HG03066 (cell line): ENCODE measurements around the gene SLC7A6.

Experiments used
- ATAC-seq: cut with Tn5 transposase; IDR thresholded peaks from one replicate; pipeline ENCODE4 v1.9.1; 2021; ENCODE audit warnings: low read depth; ENCODE audit not compliant: unreplicated experiment

Gene SLC7A6

DNA sequence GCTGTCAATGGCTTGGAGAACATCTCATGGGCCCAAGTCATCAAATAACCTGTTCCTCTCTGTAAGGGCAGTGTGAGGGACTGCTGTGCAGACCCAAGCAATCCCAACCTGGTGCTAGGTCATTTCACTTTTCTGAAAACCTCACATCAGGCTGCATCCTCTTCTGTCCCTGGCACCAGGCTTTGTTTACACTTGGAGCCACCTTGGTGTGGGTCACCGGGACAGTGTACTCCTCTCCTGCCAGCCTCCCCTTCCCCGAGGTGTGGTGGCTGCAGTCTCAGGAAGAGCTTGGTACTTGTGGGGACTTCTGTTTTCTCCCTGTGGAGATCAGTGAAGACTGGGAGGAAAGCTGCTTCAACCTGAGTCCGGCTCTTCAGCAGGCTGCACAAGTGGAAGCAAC, 34.0 kb downstream of the SLC7A6 start:
- no peak for ATAC-seq

DNA sequence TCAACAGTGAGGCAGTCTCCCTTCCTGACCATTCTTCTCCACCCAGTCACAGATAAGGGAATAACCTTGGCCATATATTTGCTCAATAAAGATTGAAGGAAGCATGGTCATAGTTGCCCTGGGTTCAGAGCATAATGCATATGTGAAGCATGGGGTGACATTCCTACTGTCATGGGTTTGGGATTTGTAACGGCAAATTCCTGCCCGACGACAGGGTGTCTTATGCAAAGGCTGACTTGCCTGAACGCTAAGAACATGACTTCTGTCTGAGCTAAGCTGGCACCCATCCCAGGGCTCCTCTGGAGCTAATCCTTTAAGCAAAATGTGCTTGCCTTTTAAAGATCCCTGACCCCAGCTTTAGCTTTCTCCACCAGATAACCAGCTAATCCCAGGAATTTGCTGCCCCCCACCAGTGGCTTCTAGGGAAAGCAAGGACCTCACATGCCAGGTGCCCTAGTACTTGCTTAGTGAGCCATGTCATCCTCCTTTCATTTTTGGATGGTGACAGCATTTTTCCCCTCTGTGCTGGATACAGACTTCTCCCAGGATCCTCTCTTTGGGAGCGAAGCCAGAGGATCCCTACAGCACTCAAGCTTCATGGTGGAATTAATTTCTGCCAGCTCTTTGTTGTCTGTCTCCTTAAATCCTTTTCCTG, 34.7 kb downstream of the SLC7A6 start:
- no peak for ATAC-seq

DNA sequence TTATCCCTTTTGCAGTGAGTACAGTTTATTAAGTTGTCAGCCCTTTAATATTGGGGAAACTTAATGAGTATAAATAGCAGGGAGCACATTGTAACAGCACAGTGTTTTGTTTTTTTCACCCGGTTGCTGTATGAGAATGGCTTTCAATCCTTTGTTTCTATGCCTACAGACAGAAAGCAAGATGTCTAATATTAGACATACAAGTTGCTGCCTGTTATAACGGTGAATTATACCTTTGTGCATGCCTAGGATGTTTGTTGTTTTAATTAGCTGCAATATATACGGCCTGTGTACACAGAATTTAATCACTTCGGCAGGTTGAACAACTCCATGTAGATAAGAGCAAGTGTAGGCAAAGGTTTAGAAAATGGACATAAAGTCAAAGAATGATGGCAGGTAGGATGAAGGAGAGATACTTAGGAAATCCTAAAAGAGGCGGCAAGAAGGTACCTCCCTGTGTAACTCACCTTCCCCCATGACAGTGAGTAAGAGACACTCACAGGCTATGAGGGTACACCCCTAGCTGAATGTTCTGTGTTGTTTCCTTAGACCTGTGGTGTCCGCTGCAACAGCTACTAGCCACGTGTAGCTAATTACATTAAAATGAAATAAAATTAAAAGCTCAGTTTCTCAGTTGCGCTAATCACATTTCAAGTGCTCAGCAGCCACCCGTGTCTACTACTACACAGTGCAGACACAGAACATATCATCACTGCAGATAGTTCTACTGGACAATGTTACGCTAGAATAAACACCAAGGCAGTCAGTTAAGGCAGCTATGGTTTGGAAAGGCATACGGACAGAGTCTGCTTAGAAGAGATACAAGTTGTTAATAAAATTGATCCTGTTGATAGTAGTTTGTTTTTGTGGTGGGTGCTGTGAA, 35.5 kb downstream of the SLC7A6 start:
- no peak for ATAC-seq

DNA sequence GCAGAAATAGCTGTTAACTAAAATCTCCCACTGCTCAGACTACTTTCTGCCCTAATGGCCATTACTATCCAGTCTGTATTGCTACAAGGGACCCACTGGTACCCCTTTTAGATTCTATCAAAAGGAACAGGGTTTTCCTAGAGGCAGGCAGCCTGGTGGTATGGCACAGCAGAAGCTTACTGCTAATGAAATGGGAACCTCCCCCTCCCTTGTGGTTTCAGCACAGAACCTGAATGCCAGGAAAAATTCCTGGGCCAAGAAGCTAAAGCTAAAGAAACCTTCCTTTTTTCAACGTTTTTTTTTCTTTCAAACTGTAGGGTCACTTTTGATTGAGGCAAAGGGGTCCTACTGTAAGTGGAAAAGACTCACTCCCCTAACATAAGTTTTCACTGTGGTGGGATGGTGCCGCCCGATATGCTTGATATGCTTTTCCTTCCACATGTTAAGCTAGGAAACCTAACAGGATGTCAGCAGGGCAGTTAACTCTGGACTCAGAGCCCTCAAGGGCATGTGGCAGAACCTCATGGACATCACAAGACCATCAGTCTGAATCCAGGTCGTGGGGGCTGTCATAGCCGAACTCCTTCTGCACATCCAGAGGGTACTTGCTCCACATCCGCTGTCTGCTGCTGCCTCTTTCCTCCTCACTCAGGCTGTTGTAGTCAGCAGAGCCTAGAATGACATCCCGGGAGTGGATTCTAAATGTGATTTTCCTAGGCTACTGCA, 36.6 kb downstream of the SLC7A6 start:
- no peak for ATAC-seq

DNA sequence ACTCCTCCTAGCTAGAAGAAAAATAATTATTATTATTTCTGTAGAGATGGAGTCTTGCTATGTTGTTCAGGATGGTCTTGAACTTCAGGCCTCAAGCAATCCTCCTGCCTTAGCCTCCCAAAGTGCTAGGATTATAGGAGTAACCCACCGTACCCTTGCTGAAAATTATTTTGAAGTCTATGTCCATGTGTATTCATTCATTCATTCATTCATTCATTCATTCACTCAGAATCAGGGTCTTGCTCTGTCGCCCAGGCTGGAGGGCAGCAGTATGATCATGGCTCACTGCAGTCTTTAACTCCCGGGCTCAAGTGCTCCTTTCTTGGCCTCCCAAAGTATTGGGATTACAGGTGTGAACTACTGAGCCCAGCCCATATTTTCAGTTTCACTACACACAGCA, 42.3 kb downstream of the SLC7A6 start:
- no peak for ATAC-seq

DNA sequence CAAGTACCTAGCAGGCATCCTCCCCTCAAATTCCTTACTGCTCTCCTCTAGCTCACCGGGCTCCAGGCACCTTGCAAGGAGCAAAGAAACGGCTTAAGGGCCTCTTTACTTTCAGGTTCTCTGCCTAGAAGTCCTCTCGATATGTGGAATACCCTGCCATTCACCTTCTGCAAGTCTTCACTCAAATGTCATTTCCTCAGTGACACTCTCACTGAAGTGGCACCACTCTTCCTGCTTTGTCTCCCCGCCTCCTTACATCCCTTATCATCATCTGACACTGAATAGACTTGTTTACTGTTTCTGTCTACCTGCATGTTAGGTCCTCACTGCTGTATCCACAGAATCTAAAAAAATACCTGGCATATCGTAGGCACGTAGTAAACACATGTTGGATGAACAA, 45.5 kb downstream of the SLC7A6 start:
- ATAC-seq = no peak

DNA sequence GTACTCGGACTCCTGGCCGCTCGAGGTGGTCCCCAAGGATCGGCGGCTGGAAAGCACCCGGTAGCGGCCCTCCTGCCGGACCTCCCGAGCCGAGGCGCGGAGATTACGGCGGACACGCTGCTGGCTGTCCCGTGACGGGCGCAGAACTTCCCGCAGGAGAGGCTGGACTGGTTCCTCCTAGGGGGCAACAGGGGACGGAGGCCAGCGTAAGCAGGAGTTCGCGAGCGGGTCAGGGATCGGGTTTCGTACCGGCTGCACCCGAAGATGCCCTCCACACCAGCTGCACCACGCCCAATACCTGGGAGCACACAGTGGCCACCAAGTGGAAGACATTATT, 46.1 kb downstream of the SLC7A6 start:
- ATAC-seq = peak; percentile 32

DNA sequence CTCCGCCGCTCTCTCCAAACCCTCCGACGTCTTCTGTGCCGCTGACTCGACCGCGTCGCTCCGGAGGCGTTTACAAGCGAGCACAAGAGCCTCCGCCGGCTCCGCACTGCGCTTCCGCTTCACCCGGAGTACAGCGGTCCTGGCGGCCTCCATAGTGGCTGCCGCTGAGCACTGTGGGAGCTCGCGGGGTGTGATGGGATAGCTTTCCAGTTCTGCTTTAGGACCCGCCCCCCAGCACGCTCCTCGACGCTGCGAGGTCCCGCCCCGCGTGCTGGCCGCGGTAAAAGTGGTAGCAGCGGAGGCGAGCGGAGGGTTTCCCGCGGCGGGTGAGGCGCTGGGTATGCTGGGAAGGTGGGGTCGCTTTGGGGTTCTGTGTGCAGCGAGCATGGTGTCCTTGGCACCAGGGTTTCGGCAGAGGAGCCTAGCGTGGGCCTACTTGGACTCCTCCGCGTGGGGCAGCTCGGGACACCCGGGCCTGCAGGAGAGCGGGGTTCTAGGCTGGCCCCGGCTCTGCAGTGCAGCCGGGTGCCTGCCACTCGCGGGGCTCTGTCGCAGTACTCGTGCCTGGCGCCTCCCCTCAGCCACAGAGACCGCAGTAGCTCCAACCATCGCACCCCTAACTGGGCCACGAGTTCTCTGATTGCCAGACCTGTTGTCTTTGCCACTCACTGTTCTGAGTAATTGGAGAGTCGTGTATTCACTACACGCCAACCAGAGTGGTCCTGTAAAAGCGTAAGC, 46.6 kb downstream of the SLC7A6 start, which contains the start of the genes PRMT7 and SLC7A6OS:
Gene PRMT7 (plus strand): TSS at position 246 of the 738 bp plus-strand sequence. CDS start 4,961 bp downstream, outside the sequence.
Gene SLC7A6OS (minus strand): TSS at position 173 of the 738 bp plus-strand sequence. CDS start 20 bp downstream, at position 153.
- peak; percentile 97 for ATAC-seq

DNA sequence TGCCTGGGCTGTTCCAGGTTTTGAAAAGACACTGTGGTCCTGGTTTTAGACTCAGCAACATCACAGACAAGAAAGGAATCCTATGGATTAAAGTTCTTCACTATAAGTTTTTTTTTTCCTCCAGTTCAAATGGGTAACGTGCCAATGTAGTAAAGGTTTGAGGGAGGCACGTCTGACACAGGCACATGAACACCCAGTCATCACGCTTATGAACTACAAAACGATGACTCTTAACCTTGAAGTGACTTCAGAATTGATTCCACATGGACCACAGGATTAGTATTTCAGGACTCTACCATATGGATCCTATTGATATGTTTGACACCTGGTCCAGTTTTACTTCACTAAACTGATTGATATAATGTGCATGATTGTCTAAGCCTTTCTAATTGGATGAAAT, 48.8 kb downstream of the SLC7A6 start:
- ATAC-seq = no peak

DNA sequence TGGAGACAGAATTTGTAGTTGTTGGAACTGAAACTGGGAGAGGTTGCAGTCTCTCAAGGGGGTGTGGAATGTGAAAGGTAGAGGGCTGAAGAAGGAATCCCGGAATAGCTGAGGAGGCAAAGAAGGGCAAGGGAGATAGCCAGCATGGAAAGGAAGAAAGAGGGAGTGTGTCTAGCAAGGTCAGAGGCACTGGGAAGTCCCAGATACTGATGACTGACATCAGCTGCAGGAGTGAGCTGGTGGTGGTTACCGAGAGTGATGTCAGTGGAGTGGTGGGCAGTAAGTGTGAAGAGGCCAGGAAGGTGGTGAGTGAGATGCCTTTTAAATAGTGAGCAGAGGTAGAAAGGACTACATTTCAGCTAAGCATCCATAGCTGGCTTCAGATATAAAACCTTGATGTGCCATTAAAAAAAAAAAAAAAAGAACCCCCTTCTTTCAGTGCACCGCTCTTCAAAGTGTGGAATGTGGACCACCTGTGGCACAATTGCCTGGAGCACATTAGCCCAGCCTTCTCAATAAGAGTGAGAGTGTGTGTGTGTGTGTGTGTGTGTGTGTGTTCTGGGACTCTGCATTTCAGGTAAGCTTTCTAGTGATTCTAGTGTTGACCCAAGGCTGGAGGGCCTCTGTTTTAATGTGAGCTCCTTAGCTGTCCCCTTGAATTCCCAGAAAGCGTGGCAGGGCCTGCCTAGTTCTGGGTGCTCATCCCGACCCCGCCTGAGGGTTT, 55.0 kb downstream of the SLC7A6 start:
- ATAC-seq = no peak

DNA sequence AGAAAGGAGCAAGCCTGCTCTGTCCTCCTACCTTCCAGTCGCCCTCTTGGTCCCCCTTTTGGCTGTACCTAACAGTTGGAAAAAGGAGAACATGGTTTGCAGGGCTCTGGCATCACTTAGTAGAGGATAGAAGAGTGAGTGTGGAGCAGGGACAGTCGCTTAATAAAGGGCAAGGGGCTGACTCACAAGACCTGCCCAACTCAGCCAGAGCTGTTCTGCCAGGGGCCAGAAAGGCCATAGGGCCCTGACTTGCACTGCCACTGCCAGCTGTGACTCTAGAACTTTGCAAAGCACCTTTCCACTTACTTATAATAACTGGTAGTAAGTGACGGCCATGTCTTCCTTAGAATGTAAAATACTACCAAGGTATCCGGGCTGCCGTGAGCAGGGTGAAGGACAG, 60.0 kb downstream of the SLC7A6 start:
- ATAC-seq = no peak

DNA sequence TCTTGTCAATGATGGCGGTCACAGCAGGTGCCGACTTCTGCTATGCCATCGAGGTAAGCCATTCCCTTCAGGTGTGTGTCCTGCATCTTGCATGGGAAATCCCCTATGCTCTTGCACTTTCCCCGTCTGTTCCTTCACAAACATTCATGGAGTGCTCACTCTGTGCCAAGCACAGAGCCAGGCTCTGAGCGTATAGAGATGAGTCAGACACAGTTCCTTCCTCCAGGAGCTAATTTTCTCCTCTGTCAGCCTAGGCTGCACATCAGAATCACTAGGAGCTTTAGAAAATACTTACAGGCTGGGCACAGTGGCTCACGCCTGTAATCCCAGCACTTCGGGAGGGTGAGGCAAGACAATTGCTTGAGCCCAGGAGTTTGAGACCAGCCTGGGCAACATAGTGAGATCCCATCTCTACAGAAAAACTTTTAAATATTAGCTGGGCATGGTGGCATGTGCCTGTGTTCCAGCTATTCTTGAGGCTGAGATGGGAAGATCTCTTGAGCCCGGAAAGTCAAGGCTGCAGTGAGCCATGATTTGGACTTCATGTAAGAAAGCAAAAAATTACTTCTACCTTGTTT, 60.5 kb downstream of the SLC7A6 start:
- ATAC-seq = no peak

DNA sequence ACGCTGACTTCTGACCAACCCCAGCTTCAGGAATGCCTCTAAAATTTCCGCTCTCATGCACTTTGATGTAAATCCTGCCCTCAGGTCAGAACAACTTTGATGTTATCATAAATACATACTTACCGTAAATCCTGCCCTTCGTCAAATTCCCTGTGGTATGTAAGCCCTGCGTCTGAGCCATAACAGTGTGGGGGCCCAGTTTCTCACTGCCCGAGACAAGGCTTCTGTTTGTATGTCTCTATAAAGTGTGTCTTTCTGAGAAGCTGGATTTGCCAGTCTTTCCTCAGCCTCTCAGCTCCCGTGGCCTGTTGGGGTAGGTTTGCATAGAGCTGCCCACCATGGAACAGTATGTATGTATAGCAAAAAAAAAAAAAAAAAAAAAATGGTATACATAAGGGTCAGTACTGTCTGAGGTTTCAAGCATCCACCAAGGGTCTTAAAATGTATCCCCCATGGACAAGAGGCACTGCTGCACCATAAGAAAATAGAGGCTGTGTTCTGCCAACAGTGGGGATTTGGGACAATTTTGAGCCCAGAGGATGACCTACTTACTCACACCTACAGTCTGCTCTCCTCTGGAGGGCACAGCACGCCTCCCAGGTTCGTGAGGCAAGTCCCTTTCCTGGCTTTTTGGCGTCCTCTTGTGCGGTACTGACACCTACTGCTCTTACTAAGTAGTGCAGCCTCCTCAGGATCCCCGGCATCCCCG, 64.0 kb downstream of the SLC7A6 start:
- no peak for ATAC-seq

DNA sequence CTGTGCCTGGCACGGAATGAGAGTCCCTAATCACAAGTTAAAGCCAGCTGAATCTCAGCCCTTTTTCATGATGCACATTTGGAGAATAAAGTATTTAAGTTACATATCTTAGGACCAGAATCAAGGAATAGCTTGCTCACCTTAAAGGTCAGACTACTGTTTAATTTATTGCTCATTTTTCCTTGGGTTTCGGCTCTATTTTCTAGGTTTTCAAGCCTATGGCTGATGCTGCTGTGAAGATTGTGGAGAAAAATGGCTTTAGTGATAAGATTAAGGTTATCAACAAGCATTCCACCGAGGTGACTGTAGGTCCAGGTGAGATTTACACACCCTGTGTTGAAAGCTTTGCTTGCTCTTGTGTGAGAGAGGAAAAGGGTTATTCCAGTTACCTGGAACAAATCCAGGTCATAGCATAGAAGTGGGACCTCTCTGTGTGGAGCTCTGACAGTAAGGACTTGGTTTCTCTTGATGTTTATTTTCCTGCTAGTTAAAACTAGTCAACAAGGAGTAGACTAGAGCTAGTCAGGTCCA, 64.6 kb downstream of the SLC7A6 start:
- no peak for ATAC-seq

DNA sequence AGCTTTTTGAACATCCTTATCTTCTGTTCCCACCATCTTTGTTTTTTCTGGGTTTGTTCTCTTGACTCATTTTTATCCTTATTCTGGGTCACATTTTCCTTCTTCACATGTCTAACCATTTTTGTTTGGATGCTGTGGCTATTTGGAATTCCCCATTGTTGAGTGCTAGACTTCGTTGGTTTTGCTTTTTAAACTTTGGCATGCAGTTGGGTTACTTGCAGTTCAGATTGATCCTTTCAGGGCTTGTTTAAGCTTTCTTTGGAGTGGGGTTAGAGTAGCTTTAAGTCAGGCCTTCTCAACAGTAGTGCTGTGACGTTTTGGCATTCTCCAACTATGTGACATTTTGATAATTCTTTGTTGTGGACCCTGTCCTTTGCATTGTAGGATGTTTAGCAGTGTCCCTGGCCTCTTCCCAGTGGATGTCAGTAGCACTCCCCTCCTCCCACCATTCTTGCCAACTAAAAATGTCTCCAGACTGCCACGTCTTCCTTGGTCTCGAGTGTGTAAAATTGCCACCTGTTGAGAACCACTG, 67.6 kb downstream of the SLC7A6 start:
- no peak for ATAC-seq

DNA sequence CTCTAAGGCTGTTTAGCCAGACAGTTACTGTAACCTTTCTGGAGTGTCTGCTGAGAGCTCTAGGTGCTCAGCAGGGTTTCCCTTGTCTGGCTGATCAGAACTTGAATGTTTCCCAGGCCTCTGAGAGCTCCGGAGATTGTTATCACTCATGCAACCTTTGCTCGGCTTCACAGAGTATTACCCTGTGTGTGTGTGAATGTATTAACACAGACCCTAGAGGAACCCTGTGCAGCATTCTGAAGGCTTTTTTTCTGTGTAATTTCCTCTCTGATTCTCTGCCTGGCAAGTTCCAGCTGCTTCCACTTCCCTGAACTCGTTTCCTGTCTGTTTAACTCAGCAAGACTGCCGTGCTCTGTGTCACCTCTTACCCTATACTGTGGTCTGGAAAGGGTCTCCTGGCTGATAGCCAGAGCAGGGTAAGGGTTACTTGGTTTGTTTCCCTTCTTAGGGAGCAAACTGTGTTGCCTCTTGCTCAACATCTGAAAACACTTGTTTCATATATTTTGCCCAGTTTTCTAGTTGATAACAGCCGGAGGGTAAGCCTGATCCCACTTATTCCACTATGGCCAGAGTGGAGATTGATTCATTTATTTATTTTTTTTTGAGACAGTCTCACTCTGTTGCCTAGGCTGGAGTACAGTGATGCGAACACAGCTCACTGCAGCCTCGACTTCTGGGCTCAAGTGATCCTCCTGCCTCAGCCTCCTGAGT, 68.2 kb downstream of the SLC7A6 start:
- ATAC-seq = no peak

DNA sequence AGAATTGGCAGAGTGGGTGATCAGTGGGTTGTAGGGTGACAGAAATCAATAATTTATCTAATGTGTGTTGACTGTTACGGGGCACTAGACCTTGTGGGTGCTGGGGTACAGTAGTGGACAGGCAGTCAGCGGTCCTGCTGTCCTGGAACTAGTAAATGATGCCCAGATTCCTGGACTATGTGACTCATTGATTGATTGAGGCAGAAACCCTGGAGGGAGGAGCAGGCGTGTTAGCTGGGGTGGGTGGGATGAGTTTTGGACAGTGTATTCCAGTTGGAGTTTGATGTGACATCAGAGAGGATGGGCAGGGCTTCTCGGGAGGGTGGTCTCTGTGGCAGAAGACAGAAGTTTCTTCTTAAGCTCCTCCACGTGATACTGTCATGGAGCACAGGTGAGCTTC, 70.8 kb downstream of the SLC7A6 start:
- no peak for ATAC-seq
